ENCODE data around the gene PCCA.
"Not testable (repeated sequence)": the region's sequence is repeated elsewhere in the genome, so short reads cannot be mapped to it uniquely, and the experiment has no call there.

The PCCA gene

GRCh38 chr13:100141461-100141961 lies 52.6 kb downstream of the PCCA start:
- not testable (repeated sequence) for DNase-seq

GRCh38 chr13:100146534-100146933 lies 57.6 kb downstream of the PCCA start:
- no peak for DNase-seq

DNA sequence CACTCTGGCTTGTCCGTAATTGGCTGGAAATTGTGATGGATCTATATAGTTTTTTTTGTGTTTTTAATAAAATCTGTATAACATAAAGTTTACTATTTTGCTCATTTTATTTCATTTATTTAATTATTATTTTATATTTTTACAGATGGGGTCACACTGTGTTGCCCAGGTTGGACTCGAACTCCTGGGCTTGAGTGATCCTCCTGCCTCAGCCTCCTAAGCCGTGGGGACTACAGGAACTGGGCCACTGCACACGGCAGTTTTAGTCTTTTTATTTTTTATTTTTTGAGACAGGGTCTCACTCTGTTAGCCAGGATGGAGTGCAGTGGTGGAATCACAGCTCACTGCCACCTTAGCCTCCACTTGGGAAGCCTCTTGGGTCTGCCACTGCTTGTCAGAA lies 58.9 kb downstream of the PCCA start:
- no peak for DNase-seq

GRCh38 chr13:100148422-100148821 lies 59.5 kb downstream of the PCCA start:
- DNase-seq: no peak

GRCh38 chr13:100149389-100149788 lies 60.5 kb downstream of the PCCA start:
- no peak for DNase-seq

GRCh38 chr13:100150711-100151110 lies 61.8 kb downstream of the PCCA start:
- not testable (repeated sequence) for DNase-seq

GRCh38 chr13:100154842-100155416 lies 66.0 kb downstream of the PCCA start:
- DNase-seq: no peak

DNA sequence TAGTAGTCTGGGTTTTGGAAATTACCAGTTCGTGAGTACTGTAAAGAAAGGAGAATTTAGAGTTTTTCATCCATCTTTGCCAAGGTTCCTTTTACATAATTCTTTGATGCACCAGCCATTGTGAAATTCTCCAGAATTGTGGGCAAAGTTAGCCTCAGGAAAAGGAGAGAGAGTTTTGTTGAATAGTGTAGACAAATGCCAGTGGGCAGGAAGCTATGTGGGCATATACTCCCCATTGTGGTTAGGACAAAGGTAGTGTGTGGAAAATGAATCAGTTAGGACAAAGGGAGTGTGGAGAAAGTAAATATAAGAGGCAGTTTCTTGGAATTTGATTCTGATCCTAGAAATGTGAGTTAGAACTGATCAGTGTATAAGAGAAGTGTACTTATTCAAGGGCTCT lies 67.9 kb downstream of the PCCA start:
- DNase-seq: no peak

DNA sequence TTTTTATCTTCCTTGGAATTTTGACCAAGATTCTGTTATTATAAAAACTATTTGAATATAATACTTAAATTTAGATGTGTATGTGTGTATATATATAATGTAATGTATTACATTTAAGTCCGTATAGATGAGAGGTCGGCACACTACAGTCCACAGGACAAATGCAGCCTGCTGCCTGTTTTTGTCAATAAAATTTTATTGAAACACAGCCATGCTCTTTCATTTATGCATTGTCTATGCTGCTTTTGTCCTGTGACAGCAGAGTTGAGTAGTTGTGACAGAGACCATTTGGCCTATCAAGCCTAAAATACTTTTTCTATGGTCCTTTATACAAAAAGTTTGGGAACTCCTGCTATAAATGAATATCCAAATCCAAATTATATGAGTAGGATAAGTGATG lies 69.7 kb downstream of the PCCA start:
- DNase-seq: no peak

DNA sequence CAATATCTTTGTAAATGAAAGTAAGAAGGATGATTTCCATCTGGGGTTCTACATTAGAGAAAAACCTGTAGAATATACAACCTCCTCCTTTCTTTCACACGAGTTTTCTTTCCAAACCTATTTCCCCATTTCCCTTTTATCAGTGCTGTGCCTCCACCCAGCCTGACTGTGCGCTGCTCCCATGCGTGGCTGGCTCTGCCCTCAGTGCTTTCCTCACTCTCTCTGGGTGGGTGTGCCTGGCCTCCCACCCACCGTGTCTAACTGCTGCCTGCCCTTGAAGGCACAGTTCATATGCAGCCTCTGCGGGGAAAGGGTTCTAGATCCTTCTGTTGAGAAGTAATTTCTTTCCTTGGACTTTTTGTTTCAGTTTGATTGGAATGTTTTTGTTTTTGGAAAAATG lies 70.7 kb downstream of the PCCA start:
- no peak for DNase-seq

- DNase-seq: no peak
These were observed 71.6 kb downstream of the PCCA start for GRCh38 chr13:100160450-100160849.

DNA sequence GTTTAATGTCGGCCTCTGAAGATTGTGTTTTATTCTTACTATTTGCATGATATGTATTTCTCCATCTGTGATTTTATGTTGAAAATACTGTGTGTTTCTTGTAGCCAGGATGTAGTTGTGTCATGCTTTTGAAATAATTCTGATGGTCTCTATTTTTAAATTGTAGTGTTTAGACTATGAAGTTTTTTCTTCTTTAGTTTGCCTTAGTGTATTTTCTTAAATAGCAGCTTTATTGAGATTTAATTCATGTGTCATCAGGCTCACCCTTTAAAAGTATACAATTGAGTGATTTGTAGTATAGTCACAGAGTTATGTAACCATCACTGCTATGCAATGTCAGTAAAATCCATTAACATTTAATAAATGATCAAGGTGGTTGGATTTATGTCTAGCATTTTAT lies 74.5 kb downstream of the PCCA start:
- no peak for DNase-seq

GRCh38 chr13:100173203-100173602 lies 84.3 kb downstream of the PCCA start:
- DNase-seq: no peak

- DNase-seq: not testable (repeated sequence)
These were observed 85.6 kb downstream of the PCCA start for GRCh38 chr13:100174455-100174854.

DNA sequence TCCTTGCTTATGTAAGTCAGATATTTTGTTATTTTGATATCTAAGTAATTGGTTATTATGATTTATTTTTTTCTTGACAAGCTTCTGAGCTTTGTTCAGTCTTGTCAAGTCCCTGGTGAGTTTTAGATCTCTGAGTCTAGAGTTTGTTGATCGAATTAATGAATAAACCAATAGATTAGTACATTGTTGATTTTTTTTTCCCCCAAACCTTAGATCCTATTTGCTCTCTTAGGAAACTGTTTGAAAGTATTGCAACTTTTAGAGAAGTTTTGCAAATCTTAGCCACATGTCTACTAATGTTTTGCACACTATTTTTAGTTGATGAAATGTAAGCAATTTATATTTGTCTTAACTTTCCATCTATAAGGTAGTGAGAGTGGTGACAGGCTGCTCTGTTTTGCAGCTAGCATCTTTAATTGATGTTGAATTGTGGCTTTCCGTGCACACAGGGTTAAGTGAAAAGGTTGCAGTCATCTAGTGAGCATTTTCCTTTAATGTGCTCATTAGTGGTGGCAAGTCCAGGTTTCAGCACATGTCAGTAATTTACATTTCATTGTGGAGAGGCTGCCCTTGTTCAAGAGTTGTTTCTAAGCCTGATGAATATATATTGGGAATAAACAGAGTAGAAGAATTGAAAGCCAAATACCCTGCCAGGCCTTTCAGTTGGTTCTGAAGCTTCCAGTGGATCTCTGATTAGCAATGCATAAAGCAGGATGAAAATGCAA lies 86.3 kb downstream of the PCCA start:
- DNase-seq: no peak

DNA sequence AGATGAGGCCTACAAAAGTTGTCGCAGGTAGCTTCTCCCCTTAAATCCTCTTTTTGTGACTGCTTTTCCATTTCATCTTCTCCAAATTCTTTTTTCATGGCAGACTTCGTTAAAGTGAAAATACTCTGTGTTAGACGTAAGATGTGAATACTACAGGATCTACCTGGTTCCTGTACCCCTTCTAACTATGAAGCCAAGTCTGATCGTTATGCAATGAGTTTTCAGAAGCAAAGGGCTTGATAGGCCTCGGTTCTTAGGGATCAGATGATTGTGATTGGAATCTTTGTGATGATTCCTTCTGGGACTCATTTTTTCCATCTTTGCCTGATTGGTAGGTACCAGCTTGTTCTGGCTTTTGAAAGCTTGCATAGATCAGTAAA lies 86.9 kb downstream of the PCCA start:
- DNase-seq: no peak

DNA sequence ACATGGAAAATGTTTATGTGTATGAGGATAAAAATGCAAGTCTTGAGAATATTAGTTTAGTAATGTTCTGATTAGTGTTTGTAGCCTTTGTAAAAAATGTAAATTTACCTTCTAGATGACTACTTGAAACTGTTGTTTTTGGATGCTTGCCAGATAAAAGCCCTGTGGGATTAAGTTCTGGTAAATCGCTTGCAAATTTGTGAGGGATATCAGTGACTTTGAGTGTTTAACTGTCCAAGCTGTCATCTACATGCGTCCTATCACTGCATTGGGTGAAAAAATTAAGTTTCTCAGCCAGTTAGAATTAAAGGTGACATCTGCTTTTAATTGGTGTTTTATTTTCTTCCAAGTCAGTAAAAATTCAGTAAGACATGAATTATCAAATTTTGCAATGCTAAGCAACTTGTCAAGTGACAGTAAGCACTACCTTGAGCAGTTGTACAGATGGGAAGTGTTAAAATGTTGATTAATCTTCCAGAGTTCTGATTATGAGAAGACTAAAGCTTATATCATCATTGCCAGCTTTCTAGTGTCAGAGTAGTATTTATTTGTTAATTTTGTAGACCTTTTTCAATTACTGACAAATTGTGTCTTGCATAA lies 88.0 kb downstream of the PCCA start:
- no peak for DNase-seq

GRCh38 chr13:100178309-100178708 lies 89.4 kb downstream of the PCCA start:
- no peak for DNase-seq

GRCh38 chr13:100179276-100179675 lies 90.4 kb downstream of the PCCA start:
- DNase-seq: no peak

DNA sequence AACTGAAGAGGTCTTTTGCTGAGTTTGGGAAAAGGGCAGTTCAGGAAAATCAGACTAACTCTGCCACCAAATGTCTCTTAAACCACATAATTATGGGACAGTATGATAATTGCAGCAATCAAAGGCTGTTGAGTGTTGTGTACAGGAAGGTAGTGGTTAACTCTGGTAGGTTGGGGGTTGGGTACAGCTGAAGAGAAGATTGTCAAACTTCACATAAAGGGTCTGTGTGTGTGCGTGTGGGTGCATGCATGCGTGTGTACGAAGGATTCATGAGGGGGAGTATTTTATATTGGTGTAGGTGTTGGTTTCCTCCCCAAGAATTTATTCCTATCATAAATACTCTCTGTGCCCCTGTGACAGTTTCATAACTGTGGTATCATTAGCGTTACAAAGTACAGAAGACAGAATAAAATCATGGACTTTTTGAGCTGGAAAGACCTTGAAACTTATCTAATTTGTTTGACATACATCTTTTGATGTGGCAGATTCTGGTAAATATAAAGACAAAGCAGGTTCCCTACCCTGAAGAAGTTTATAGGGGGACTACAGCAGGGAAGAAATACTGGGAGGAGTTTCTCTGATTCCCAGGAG lies 94.1 kb downstream of the PCCA start:
- DNase-seq: no peak

DNA sequence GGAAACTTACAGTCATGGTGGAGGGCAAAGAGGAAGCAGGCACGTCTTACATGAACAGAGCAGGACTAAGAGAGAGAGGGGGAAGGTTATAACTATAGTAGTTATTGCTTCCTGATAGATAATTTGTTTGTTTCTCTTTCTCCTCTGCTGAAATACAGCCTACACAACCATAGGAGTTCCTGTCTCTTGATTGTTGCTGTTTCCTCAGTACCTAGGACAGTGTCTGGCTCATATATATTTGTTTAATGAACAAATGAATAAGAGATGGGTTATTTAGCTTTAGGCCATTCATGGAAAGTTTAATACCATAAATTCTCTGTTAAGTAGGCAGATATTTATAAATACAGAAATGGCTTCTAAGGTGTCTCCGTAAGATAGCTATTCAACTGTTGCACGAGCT lies 95.2 kb downstream of the PCCA start:
- DNase-seq: no peak

GRCh38 chr13:100195568-100195967 lies 106.7 kb downstream of the PCCA start:
- no peak for DNase-seq

DNA sequence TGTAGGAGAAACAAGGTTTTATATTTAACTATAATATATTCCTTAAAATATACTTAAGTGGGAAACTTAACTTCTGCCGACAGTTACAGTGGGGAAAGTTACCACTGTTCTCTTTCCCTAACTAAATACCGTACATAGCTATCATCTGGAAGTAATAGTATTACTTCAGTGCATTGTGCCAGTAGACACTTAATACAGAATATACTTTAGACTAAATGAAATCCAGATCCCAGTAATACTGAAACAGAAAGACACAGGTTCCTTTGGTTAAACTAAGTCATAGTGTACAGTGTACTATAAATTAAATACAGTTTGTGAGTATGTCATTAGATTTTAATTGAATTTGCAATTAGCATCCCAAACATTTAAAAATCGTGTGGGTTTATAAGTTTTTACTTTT lies 107.5 kb downstream of the PCCA start:
- no peak for DNase-seq

DNA sequence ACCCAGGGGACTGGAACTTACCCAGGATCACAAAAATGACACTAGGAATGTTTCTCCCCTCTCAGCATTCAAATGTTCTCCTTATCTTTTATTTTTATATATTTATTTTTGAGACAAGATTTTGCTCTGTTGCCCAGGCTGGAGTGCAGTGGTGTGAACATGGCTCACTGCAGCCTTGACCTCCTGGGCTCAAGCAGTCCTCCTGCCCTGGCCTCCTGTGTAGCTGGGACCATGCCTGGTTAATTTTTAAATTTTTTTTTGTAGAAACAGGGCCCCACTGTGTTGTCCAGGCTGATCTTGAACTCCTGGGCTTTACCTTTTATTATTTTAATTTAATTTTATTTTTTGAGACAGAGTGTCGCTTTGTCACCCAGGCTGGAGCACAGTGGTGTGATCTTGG lies 108.2 kb downstream of the PCCA start:
- no peak for DNase-seq

All from amniotic stem cell (primary cell).